ENCODE data around the gene OR6T1.

DNA sequence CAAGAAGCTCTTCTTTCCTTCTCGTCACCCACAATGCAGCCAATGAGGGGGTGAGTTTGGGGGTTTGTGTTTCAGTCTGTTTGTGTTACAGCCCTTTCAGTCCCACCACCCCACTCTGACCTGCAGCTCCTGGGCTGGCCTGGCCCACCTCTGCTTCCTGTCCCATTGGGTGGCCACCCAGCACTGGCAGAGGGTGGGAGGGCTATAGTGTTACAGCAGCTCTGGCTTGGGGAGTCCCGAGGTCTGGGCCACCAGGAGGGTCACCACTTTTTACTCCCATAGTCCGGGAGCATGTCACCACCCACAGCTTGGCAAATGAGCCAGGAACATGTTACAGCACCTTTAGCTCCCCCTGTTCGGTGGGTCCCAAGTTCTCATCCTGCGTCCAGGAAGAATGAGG lies 35.7 kb upstream of the OR6T1 start:
- TF ChIP-seq, protein P1, sequence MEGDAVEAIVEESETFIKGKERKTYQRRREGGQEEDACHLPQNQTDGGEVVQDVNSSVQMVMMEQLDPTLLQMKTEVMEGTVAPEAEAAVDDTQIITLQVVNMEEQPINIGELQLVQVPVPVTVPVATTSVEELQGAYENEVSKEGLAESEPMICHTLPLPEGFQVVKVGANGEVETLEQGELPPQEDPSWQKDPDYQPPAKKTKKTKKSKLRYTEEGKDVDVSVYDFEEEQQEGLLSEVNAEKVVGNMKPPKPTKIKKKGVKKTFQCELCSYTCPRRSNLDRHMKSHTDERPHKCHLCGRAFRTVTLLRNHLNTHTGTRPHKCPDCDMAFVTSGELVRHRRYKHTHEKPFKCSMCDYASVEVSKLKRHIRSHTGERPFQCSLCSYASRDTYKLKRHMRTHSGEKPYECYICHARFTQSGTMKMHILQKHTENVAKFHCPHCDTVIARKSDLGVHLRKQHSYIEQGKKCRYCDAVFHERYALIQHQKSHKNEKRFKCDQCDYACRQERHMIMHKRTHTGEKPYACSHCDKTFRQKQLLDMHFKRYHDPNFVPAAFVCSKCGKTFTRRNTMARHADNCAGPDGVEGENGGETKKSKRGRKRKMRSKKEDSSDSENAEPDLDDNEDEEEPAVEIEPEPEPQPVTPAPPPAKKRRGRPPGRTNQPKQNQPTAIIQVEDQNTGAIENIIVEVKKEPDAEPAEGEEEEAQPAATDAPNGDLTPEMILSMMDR (conservative IDR thresholded peaks at IDR 0.05; ENCODE audit: low read depth in 2 of 2): no peak
- TF ChIP-seq EZH2 (IDR thresholded peaks at IDR 0.05; ENCODE audit: low read depth, unreplicated experiment) (no peak), POLR2AphosphoS5 (IDR thresholded peaks at IDR 0.05; ENCODE audit: low read depth) (no peak), ZNF114 (CRISPR knock-in tag; IDR thresholded peaks at IDR 0.05) (no peak), EZH2phosphoT487 (IDR thresholded peaks at IDR 0.05; ENCODE audit: unreplicated experiment) (no peak), REST (IDR thresholded peaks at IDR 0.05; ENCODE audit: unreplicated experiment) (no peak), CREB1 (CRISPR knock-in tag; IDR thresholded peaks at IDR 0.05; ENCODE audit: low read depth) (no peak), ETS1 (IDR thresholded peaks at IDR 0.05) (no peak)
- TF ChIP-seq, protein P2, sequence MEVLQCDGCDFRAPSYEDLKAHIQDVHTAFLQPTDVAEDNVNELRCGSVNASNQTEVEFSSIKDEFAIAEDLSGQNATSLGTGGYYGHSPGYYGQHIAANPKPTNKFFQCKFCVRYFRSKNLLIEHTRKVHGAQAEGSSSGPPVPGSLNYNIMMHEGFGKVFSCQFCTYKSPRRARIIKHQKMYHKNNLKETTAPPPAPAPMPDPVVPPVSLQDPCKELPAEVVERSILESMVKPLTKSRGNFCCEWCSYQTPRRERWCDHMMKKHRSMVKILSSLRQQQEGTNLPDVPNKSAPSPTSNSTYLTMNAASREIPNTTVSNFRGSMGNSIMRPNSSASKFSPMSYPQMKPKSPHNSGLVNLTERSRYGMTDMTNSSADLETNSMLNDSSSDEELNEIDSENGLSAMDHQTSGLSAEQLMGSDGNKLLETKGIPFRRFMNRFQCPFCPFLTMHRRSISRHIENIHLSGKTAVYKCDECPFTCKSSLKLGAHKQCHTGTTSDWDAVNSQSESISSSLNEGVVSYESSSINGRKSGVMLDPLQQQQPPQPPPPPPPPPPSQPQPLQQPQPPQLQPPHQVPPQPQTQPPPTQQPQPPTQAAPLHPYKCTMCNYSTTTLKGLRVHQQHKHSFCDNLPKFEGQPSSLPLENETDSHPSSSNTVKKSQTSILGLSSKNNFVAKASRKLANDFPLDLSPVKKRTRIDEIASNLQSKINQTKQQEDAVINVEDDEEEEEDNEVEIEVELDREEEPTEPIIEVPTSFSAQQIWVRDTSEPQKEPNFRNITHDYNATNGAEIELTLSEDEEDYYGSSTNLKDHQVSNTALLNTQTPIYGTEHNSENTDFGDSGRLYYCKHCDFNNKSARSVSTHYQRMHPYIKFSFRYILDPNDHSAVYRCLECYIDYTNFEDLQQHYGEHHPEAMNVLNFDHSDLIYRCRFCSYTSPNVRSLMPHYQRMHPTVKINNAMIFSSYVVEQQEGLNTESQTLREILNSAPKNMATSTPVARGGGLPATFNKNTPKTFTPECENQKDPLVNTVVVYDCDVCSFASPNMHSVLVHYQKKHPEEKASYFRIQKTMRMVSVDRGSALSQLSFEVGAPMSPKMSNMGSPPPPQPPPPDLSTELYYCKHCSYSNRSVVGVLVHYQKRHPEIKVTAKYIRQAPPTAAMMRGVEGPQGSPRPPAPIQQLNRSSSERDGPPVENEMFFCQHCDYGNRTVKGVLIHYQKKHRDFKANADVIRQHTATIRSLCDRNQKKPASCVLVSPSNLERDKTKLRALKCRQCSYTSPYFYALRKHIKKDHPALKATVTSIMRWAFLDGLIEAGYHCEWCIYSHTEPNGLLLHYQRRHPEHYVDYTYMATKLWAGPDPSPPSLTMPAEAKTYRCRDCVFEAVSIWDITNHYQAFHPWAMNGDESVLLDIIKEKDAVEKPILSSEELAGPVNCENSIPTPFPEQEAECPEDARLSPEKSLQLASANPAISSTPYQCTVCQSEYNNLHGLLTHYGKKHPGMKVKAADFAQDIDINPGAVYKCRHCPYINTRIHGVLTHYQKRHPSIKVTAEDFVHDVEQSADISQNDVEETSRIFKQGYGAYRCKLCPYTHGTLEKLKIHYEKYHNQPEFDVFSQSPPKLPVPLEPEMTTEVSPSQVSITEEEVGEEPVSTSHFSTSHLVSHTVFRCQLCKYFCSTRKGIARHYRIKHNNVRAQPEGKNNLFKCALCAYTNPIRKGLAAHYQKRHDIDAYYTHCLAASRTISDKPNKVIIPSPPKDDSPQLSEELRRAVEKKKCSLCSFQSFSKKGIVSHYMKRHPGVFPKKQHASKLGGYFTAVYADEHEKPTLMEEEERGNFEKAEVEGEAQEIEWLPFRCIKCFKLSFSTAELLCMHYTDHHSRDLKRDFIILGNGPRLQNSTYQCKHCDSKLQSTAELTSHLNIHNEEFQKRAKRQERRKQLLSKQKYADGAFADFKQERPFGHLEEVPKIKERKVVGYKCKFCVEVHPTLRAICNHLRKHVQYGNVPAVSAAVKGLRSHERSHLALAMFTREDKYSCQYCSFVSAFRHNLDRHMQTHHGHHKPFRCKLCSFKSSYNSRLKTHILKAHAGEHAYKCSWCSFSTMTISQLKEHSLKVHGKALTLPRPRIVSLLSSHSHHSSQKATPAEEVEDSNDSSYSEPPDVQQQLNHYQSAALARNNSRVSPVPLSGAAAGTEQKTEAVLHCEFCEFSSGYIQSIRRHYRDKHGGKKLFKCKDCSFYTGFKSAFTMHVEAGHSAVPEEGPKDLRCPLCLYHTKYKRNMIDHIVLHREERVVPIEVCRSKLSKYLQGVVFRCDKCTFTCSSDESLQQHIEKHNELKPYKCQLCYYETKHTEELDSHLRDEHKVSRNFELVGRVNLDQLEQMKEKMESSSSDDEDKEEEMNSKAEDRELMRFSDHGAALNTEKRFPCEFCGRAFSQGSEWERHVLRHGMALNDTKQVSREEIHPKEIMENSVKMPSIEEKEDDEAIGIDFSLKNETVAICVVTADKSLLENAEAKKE (CRISPR knock-in tag; IDR thresholded peaks at IDR 0.05): no peak
